Measurements from ENCODE around the gene SNX3.
"Not testable (repeated sequence)": the region's sequence is repeated elsewhere in the genome, so short reads cannot be mapped to it uniquely, and the experiment has no call there.

Gene SNX3

DNA sequence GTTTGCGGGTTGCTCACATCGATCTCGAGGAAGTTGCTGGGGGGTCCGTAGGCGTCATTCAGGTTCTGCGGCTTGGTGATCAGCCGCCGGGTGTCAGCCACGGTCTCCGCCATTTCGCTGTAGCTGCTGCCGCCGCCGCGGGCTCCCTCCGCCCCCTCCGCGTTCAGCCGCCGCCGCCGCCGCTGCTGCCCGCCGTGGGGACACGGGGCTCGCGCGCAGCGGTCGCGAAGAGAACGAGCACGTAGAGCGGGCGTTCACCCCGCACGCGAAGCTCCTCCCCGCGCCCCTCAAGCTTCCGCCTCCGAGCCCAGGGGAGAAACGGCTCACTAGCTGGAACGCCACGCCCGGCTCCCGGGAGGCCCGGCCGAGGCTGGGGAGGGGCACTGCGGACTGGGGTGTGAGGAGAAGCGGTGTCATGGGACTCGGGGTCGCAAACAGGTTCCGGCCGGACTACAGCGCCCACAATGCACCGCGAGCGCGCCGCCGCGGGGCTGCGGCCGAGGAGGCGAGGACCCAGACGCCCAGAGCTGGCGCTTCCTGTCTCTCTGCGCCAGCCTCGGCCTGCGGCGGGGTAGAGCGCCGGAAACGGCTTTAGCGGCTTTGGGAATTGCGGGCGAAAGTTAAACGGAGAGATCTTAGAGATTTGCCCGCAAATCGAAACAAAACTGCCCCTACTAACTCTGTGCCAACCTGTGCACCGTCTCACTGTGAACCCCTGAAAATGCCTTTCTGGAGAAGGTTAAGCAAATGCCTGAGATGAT lies at the start of gene SNX3:
Gene SNX3 (minus strand): TSS at position 232 of the 761 bp plus-strand sequence. CDS start 119 bp downstream, at position 113.
- peak; percentile 96 for DNase-seq

DNA sequence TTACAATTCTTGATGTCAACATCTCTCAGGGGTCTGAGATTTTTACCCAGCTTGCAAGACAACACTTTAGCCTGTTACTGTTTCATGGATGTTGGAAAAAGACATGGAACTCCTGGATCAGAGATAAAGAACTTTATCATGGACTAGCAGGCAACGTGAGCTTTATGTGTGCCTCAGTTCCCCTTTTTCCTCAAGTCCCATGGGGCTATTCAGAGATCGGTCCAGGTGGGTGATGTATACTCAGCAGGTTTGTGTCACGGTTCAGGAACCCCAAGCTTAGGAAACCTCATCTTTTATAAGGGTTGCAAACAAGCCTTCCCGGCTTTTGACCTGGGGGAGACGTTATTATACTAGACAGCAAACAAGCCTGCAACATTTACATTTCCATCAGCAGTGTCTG lies 49.0 kb upstream of the SNX3 start:
- DNase-seq, result no peak

DNA sequence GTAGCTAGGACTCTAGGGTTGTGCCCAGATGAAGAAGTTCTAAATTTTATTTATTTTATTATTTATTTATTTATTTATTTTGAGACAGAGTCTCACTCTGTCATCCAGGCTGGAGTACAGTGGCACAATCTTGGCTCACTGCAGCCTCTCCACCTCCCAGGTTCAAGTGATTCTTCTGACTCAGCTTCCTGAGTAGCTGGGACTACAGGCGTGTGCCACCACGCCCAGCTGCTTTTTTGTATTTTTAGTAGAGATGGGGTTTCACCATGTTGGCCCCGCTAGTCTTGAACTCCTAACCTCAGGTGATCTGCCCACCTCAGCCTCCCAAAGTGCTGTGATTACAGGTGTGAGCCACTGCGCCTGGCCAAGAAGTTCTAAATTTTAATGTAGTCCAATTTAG lies 47.8 kb upstream of the SNX3 start:
- DNase-seq, result not testable (repeated sequence)

DNA sequence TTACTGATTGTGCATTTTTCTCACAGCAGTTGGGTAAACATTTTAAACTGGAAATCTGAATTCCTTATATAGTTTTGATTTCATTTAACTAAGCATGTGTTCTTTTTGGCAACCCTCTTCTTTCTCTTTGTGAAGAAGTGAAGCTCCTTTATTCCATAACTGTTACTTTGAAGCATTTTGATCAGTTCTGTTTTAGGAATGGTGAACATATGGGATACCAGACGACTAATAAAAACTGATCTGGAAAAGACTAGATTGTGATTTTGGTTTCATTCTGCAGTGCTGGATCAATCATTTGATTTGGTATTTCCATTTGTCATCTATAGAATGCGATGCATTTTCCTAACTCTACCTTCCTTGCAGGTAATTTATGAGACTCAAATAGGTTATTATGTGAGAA lies 43.8 kb upstream of the SNX3 start:
- no peak for DNase-seq

DNA sequence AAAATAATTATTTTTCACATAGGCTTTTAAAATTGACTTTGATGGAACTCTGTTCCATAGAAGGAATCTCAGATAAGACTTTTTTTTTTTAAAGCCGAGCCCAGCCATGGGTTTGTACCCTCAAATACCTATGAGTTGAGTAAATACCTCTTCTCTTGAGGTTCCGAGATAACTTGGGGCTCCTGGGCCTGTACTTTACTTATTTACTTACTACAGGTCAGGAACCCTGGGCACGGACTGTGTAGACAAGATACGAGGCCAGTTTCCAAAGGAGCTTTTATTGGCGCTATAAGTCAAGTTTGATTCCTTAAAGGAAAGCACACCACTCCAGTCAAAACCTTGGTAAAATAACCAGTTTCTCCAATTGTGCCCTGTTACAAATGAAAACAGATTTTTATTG lies 41.5 kb upstream of the SNX3 start:
- no peak for DNase-seq

DNA sequence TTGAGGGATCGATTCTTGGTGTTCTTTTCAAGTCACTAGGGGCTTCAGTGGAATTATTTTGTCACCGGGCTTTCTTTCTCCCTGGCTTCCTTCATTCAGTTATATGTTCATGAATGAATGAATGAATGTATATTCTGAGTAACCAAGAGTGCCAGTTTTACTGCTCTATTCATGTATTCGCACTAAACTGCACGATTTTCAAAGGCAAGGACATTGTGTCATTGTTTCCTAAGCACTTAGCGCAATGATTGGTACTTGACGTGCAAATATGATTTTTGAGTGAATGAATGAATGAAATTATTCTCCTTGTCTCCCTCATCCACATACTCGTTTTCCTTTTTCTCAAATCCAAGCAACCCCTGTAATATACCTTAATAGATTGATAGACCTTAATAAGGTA lies 34.8 kb upstream of the SNX3 start:
- no peak for DNase-seq

DNA sequence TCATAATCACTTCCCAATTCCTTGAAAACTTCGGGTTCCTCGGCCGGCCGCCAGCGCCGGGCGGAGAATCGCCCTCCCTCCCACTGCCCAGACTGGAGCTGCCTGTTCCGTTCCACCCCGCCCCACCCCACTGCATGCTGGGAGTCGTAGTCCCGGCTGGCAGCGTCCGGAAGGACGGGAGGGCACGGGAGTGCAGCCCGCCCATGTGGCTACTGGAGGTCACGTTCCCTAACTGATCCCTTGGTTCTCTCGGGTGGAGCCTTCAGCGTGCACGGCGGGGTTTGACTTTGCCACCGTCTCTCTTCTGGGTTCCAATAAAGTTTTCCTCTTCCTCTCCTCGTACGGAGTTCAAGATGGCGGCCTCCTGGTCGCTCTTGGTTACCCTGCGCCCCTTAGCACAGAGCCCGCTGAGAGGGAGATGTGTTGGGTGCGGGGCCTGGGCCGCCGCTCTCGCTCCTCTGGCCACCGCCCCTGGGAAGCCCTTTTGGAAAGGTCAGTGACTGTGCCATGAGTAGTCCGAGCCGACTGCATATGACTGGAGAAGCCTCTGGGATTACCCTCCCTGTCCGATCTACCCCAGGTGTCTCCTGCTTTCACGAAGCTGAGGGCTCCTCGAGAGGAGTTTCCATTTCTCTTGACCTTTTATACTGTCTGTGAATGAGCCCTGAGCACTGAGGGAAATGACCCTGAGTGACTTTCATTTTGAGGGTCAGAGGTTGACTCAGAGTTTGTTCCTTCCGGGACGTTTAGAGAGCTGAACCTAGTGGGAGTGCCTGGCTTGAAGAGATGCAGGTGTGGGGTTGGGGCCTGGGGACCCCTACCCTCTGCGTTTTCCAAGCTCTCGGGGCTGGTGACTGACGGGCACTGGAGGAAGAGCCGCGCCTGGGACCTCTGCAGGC lies 34.1 kb upstream of the SNX3 start, which contains the start of gene AFG1L:
Gene AFG1L (plus strand): TSS at position 328 of the 899 bp plus-strand sequence. CDS start 26 bp downstream, at position 354.
- DNase-seq, result peak; percentile 96

DNA sequence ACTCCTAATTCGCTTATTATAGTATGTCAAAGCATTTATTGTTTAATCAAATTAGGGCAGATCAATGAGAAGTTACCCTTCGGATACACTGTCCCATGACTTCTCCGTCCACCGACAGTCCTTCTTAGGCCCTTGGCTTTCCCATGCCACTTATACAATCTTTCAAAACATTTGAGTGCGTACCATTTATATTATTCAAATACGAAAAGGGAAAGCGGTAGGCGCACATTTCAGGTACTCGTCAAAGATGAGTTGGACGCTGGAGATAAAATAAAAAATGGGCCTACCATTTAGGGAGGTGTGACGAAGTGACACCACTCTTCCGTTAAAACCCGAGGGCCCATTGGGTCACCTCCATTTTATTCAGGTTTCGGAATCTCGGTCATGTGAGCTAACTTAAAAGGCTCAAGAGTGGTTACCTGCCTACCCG lies 33.5 kb upstream of the SNX3 start:
- peak; percentile 17 for DNase-seq

DNA sequence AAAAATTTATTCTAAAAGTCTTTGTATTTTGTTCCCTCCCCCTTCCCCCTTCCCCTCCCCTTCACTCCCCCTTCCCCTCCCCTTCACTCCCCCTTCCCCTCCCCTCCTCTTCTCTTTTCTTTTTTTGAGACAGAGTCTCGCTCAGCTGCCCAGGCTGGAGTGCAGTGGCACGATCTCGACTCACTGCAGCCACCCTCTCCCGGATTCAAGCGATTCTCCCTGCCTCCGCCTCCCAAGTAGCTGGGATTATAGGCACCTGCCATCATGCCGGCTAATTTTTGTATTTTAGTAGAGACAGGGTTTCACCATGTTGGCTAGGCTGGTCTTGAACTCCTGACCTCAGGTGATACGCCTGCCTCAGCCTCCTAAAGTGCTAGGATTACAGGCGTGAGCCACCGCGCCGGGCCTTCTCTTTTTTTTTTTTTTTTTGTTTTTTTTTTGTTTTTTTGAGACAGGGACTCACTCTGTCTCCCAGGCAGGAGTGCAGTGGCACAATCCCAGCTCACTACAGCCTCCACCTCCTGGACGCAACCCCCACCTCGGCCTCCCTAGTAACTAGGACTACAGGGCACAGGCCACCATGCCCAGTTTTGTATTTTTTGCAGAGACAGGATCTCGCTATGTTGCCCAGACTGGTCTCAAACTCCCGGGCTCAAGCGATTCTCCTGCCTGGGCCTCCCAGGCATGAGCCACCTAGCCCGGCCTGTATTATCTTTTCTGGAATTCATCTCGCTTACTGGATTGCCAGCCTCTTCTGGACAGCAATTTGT lies 32.9 kb upstream of the SNX3 start:
- no peak for DNase-seq

DNA sequence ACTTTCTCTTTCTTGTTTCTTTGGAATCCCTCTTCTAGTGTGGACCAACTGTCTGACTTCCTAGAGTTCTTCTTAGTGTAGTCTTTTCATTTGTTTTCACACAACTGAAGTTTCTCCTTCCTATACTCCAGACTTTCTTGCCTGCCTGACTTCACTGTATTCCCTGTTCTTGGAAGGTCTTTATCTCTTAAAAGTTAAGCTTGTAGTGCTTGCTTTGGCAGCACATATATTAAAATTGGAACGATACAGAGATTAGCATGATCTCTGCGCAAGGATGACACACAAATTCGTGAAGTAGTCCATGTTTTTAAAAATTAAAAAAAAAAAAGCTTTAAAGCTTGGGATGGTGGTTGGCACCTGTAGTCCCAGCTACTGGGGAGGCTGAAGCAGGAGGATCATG lies 31.7 kb upstream of the SNX3 start:
- DNase-seq, result not testable (repeated sequence)

DNA sequence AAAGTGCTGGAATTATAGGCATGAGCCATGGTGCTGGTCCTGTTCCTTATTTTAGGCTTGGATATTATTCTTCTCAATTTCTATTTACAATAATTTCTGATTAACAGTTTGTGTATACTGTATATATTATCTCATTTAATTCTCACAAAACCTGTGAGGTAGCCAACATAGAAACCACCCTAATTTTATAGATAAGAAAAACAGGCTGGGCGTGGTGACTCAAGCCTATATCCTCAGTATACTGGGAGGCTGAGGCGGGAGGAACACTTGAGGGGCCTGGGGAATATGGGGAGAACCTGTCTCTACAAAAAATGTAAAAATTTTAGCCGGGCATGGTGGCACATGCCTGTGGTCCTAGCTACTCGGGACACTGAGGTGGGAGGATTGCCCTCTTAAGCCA lies 30.3 kb upstream of the SNX3 start:
- no peak for DNase-seq

DNA sequence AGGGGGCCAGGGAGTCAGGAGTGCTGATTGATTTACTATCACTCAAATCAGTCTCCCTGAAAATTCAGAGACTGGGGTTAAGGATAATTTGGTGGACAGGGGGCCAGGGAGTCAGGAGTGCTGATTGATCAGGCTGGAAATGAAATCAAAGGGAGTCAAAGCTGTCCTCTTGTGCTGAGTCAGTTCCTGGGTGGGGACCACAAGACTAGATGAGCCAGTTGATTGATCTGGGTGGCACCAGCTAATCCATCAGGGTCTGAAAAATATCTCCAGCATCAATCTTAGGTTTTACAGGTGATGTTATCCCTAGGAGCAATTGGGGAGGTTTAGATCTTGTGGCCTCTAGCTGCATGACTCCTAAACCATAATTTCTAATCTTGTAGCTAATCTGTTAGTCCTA lies 27.9 kb upstream of the SNX3 start:
- no peak for DNase-seq

DNA sequence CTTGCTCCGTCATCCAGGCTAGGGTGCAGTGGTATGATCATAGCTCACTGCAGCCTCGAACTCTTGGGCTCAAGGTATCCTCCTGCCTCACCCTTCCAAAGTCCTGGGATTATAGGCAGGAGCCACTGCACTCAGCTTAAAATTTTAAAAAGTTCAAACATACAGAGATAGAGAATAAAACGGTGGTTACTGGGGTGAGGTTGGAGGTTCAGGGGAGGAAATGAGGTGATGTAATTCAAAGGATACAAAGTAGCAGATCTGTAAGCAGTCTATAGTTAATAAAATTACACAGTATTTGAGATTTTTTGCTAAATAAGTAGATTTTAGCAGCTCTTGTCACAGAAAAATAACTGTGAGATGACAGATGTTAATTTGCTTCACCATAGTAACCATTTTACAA lies 26.5 kb upstream of the SNX3 start:
- DNase-seq, result no peak

DNA sequence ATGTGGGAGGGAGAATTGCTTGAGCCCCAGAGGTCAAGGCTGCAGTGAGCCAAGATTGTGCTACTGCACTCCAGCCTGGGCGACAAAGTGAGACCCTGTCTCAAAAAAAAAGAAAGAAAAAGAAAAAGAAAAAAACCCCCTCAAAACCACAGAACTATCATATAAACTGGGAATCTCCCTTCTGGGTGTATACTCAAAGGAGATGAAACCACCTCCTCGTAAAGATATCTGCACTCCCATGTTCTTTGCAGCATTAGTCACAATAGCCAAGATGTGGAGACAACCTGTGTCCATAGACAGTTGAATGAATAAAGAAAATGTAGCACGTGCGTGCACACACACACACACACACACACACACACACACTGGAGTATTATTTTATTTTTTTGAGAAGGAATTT lies 25.5 kb upstream of the SNX3 start:
- no peak for DNase-seq

DNA sequence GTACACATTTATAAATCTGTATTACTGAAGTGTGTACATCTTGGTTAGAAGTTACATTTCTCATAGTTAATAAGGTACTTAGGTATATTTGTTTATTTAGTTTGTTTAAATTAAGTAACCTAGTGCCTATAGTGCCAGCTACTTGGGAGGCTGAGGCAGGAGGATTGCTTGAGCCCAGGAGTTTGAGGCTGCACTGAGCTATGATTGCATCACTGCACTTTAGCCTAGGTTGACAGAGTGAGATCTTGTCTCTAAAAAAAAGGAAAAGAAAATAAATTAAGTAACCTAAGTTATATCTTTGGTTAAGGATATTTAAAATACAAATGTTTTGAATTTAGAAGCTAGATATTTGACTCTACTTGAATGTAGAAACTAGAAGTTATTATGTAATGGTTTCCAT lies 24.5 kb upstream of the SNX3 start:
- no peak for DNase-seq

DNA sequence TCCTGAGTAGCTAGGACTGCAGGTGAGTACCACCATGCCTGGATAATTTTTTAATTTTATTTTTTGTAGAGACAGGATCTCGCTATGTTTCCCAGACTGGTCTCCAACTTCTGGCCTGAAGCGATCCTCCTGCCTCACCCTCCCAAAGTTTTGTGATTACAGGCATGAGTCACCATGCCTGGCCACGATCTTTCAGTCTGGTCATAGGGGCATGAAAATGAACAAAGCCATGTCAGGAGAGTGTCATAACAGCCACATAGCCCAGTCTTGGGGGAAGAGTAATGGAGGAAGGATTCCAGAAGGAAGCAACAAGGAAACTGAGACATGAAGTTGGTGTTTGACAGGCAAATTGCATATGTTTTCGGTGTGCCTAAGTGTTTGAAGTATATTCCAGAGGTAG lies 17.0 kb upstream of the SNX3 start:
- no peak for DNase-seq

DNA sequence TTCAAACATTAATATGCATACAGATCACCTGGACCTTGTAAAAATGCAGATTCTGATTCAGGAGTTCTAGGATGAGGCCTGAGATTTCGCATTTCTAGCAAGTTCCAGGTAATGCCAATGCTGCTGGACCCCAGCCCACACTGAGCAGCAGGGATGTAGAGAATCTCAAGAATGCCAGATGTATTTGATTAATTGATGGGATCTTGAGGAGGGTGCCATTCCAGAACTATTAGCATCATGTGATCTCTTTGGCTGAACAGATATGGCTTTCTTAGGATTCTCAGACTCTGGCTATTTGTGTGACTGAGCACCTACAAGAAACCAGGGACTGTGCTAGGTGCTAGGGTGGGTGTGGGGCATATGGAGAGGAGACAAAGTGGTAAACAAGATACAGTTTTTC lies 16.5 kb upstream of the SNX3 start:
- DNase-seq, result no peak

DNA sequence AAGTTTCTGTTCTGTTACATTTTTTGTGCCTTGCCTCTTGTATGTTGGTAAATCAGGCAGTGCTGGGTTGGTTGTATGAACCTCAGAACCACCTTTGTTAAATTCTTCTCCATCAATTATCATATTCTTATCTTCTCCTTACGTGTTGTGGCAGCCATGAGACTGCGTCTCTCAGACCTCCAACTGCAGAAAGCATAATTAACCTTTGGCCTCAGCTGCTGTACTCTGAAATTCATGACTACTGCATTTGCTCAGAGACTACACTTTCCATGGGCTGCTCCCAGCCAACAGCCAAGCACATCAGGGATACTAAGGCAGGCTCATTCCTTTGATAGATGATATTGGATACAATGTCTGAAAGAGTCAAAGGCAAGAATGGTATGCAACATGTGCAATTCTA lies 15.1 kb upstream of the SNX3 start:
- no peak for DNase-seq

DNA sequence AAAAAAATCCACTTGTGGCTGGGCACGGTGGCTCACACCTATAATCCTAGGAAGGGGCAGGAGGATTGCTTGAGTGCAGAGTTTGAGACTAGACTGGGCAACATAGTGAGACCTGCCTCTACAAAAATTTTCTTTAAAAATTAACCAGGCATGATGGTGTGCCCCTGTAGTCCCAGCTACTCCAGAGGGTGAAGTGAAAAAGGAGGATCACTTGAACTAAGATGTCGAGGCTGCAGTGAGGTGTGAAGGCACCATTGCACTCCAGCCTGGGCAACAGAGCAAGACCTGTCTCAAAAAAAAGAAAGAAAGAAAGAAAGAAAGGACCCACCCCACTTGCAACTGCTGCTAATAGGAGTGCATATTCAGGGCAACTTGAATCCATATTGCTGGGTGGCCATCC lies 13.7 kb upstream of the SNX3 start:
- DNase-seq, result no peak

DNA sequence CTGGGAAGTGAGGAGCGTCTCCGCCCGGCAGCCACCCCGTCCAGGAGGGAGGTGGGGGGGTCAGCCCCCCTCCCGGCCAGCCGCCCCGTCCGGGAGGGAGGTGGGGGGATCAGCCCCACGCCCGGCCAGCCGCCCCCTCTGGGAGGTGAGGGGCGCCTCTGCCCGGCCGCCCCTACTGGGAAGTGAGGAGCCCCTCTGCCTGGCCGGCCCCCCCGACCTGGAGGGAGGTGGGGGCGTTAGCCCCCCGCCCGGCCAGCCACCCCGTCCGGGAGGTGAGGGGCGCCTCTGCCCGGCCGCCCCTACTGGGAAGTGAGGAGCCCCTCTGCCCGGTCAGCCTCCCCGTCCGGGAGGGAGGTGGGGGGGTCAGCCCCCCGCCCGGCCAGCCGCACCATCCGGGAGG lies 9.1 kb upstream of the SNX3 start:
- not testable (repeated sequence) for DNase-seq

DNA sequence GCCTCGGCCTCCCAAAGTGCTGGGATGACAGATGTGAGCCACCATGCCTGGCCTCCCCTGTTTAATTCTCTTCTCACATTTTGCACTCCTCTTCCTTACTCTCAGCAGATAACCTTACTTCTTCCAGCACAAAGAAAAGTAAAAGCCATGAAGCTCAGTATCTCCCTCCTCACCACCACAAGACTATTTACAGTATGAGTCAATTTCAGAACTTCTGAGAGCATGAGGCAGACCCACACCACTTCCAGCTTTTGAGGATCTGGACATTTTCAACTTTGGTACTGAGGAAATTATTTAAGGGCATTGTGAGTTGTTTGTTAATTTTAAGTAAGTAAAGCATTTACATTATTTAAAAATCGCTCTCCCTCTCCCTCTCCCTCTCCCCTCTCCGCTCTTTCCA lies 8.0 kb upstream of the SNX3 start:
- DNase-seq, result no peak

DNA sequence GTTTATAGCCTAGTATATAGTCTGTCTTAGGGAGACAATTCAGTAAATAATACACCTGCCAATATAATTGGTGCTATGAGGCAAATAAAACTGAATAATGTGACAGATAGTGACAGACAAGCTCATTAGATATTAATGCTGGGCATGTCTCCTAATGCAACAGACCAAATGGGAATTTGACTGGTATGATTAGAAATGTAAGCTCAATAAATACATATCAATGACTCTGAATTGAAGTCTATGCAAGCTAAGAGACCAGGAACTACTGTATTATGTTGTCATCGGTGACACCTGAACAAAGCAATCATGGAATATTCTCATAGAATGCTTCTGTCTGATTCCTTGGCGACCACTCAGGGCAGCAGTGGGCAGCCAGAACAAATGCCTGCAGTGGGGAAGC lies 2.5 kb upstream of the SNX3 start:
- DNase-seq, result no peak

DNA sequence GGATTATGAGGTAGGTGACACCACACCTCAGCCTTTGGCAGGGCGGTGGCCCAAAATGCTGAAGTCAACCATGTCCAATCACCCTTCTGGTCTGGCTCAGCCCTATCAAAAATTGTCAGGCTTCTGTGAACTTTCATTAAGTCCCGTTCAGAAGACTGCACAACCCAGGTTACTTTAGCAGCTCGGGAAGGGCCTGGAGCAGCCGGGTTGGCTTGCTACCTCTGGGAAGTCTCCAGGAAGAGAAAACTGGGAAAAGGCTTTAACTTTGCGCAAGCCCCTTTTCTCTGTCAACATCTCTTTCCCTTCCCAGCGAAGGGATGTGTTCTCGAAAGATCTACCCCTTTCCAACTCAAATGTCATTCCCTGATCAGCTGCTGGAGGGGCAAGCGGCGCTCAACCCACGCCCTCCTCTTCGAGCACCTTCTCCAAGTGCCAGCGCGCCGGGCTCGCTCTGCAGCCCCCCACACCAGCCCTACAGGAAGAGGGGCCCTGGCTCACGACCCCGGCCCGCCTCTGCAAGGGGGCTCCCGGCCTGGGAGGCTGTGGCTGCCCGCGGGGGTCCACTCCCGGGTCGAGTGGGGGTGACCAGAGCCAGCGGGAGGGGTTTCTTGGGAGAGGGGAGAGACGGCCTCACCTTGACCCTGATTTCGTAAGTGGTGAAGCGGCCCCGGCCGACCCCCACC lies 573 bp downstream of the SNX3 start:
- DNase-seq, result peak; percentile 65

Data from femur (tissue), 1 donor.